ENCODE data around the gene OSBPL2. TPM values are rescaled to one million over a fixed set of nuclear protein-coding genes. Genes with fewer than 3 reads are reported as not detected.

Gene OSBPL2
- total RNA-seq, 2 donors from 2014 or later, result 46.7 to 50.3 TPM

DNA sequence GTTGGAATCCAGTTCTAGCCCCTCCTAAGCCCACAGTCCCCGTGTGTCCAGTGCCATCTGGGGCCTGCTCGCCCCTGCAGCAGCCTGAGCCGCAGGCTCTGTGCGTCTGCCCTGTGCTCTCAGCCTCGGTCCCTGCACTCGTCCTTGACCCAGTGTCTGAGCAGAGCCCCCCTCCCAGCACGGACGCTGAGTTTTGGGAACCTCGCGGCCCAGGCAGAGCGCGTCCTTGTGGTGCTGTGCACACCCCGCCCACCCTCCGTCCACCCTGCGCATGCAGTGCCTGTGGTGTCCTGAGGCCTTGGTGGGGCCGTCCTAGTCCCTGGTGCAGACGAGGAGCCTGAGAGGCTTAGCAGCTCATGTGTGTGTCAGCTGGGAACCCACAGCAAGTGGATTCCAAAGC is 31.6 kb downstream of the OSBPL2 start:
- peaks cover 16% of the 10 kb centered on the region for H3K9me3 ChIP-seq (ENCODE audit: control insufficient read depth, low read length)
- peaks cover 49% of the 10 kb centered on the region for H3K36me3 ChIP-seq (ENCODE audit: control insufficient read depth, insufficient read depth, low read length)
- H3K9ac ChIP-seq (ENCODE audit: extremely low read depth, low read length, poor library complexity, severe bottlenecking), result no peak overlapping the region
- peaks cover 15% of the 10 kb centered on the region for H3K9me3 Mint-ChIP-seq
- no peaks in the 10 kb centered on the region for H3K4me1 ChIP-seq (ENCODE audit: control insufficient read depth, insufficient read depth, low read length)
- H3K27me3 Mint-ChIP-seq (ENCODE audit: insufficient read depth), result no peaks in the 10 kb centered on the region
- no peak overlapping the region for H3K4me3 ChIP-seq (ENCODE audit: low read length)
- no peak overlapping the region for H3K27ac Mint-ChIP-seq
- 91 to 93% methylated on average over 13 to 17 of the region's 17 CpGs for WGBS, 2 experiments (ENCODE audit: insufficient coverage in 1 of 2, insufficient read length in 1 of 2)
- DNase-seq, result no peak
- H3K27me3 ChIP-seq (ENCODE audit: control insufficient read depth, insufficient read depth, low read length, poor library complexity, severe bottlenecking), result no peaks in the 10 kb centered on the region
- no peak overlapping the region for H3K27ac ChIP-seq (ENCODE audit: low read depth, low read length)
- TF ChIP-seq CTCF (conservative IDR thresholded peaks at IDR 0.05), result no peak
- H3K4me3 Mint-ChIP-seq, result no peak overlapping the region
- peaks cover 62% of the 10 kb centered on the region for H3K36me3 Mint-ChIP-seq (ENCODE audit: low read depth)
- H3K4me1 Mint-ChIP-seq, result no peaks in the 10 kb centered on the region

GRCh38 chr20:62272200-62272599 is 33.9 kb downstream of the OSBPL2 start:
- 91 to 93% methylated on average over 5 to 10 of the region's 10 CpGs for WGBS, 2 experiments (ENCODE audit: insufficient coverage in 1 of 2, insufficient read length in 1 of 2)
- no peaks in the 10 kb centered on the region for H3K9me3 Mint-ChIP-seq

DNA sequence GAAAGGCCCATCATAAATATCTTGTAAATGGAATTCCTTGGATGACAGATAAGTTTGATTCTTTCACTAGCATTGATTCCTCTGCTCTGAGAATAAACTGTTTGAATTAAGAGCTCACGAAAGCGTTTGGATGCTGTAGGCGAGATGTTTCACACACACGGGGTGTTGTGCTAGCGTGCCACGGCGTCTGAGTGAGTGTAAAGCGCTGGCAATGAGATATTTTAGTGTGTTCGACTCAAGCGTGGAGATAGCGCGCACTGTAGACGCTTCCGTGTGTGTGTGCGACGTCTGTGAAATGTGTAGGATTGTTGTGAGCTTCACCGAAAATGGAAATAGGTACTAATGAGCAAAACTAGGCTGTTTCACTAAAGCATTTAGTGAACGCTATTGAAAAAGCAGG is 35.1 kb downstream of the OSBPL2 start:
- Mint-ChIP-seq H3K9me3 (no peaks in the 10 kb centered on the region), H3K4me1 (no peaks in the 10 kb centered on the region), H3K27ac (no peak overlapping the region), H3K36me3 (ENCODE audit: low read depth) (peaks cover 59% of the 10 kb centered on the region), H3K27me3 (ENCODE audit: insufficient read depth) (no peaks in the 10 kb centered on the region), H3K4me3 (no peak overlapping the region)
- no peak for DNase-seq
- Histone ChIP-seq H3K4me1 (ENCODE audit: control insufficient read depth, insufficient read depth, low read length) (no peaks in the 10 kb centered on the region), H3K27ac (ENCODE audit: low read depth, low read length) (no peak overlapping the region), H3K4me3 (ENCODE audit: low read length) (no peak overlapping the region), H3K9me3 (ENCODE audit: control insufficient read depth, low read length) (no peaks in the 10 kb centered on the region), H3K9ac (ENCODE audit: extremely low read depth, low read length, poor library complexity, severe bottlenecking) (no peak overlapping the region), H3K36me3 (ENCODE audit: control insufficient read depth, insufficient read depth, low read length) (peaks cover 42% of the 10 kb centered on the region), H3K27me3 (ENCODE audit: control insufficient read depth, insufficient read depth, low read length, poor library complexity, severe bottlenecking) (no peaks in the 10 kb centered on the region)
- 95 to 97% methylated on average over 18 of the region's 18 CpGs for WGBS, 2 experiments (ENCODE audit: insufficient coverage in 1 of 2, insufficient read length in 1 of 2)
- no peak for TF ChIP-seq CTCF (conservative IDR thresholded peaks at IDR 0.05)

More at GRCh38 chr20:62272200-62272599, 33.9 kb downstream of the OSBPL2 start:
- H3K4me1 ChIP-seq (ENCODE audit: control insufficient read depth, insufficient read depth, low read length), result no peaks in the 10 kb centered on the region
- TF ChIP-seq CTCF (conservative IDR thresholded peaks at IDR 0.05), result no peak
- H3K27me3 ChIP-seq (ENCODE audit: control insufficient read depth, insufficient read depth, low read length, poor library complexity, severe bottlenecking), result no peaks in the 10 kb centered on the region
- peaks cover 55% of the 10 kb centered on the region for H3K36me3 Mint-ChIP-seq (ENCODE audit: low read depth)
- H3K4me3 ChIP-seq (ENCODE audit: low read length), result no peak overlapping the region
- H3K4me3 Mint-ChIP-seq, result no peak overlapping the region
- H3K27ac ChIP-seq (ENCODE audit: low read depth, low read length), result no peak overlapping the region
- H3K4me1 Mint-ChIP-seq, result no peaks in the 10 kb centered on the region
- no peak overlapping the region for H3K9ac ChIP-seq (ENCODE audit: extremely low read depth, low read length, poor library complexity, severe bottlenecking)
- peak; percentile 56 for DNase-seq
- no peak overlapping the region for H3K27ac Mint-ChIP-seq
- no peaks in the 10 kb centered on the region for H3K27me3 Mint-ChIP-seq (ENCODE audit: insufficient read depth)
- no peaks in the 10 kb centered on the region for H3K9me3 ChIP-seq (ENCODE audit: control insufficient read depth, low read length)
- H3K36me3 ChIP-seq (ENCODE audit: control insufficient read depth, insufficient read depth, low read length), result peaks cover 45% of the 10 kb centered on the region
